ENCODE results near the gene HMGXB3.
"Not testable (repeated sequence)": the region's sequence is repeated elsewhere in the genome, so short reads cannot be mapped to it uniquely, and the experiment has no call there.

Gene HMGXB3

DNA sequence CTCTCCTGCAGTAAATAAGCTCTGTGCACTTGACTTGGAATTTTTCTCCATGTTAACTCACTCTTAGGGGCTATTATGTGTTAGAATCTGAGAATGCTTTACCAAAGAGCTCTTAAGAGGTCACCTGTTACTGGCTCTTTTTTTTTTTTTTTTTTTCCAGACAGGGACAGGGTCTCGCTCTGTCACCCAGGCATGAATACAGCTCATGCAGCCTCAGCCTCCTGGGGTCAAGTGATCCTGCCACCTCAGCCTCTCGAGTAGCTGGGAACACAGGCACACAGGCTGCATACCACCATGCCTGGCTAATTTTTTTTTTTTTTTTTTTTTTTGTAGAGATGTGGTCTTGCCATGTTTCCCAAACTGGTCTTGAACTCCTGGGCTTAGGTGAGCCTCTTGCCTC is 22.1 kb downstream of the HMGXB3 start:
- no peak for DNase-seq

DNA sequence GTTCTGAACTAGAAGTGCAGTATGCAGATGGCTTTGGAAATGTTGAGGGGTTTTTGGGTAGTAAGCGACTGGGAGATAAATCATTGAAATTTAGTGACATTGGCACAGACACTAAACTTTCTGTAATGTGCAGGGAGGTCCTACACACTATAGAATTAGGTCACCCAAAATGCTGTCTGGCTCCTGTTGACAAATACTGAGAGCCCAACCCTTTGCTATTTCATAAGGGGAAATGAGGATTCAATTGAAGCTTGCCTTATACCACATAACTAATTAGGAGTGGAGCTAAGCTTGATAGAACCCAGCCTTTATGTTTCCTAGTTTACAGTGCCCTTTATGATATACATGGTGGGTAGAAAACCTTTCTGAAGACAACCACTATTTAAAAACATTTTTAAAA is 22.6 kb downstream of the HMGXB3 start:
- no peak for DNase-seq

DNA sequence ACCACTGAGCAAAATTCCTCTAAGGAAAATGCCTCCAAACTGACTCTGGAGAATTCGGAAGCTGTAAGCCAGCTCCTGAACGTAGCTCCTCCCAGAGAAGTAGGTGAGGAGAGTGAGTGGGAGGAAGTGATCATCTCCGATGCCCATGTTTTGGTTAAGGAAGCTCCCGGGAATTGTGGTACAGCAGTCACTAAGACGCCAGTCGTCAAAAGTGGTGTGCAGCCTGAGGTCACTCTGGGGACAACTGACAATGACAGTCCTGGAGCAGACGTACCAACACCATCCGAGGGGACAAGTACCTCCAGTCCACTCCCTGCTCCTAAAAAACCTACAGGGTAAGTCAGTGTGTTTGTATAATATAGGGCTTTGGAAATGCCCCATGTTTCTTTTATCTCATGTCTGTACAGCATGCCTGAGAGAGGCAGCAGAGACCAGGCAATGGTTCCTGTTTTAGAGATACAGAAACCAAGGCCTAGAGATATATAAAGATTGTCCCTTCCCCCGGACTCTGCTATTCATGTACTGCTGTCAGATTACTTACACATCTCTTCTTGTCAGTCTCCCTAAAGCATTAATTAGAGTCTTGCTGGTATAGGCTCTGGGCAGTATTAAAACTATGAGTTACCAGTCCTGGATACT is 23.9 kb downstream of the HMGXB3 start:
- DNase-seq, result no peak

DNA sequence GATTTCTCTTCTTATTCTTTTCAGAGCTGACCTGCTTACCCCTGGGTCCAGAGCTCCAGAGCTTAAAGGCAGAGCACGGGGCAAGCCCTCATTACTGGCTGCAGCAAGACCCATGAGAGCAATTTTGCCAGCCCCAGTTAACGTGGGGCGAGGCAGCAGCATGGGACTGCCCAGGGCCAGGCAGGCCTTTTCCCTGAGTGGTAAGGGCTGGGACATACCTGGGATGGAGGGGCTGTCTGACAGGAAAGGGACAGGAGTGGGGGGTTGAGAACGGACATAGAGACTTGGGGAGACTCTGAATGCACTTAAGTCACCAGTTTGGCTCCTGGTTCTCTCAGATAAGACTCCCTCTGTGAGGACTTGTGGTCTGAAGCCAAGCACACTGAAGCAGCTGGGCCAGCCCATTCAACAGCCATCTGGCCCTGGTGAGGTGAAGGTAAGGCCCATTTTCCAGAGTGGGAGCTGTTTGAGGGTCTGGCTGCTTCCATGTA is 26.2 kb downstream of the HMGXB3 start:
- no peak for DNase-seq

DNA sequence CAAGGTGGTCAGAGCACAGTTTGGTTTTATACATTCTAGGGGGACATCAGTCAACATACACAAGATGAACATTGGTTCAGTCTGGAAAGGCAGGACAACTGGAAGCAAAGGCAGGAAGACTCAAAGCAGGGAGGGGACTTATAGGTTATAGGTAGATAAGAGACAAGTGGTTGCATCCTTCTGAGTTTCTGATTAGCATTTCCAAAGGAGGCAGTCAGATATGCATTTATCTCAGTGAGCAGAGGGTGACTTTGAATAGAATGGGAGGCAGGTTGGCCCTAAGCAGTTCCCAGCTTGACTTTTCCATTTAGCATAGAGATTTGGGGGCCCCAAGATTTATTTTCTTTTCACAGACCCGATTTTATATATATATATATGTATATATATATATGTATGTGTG is 27.5 kb downstream of the HMGXB3 start:
- not testable (repeated sequence) for DNase-seq

DNA sequence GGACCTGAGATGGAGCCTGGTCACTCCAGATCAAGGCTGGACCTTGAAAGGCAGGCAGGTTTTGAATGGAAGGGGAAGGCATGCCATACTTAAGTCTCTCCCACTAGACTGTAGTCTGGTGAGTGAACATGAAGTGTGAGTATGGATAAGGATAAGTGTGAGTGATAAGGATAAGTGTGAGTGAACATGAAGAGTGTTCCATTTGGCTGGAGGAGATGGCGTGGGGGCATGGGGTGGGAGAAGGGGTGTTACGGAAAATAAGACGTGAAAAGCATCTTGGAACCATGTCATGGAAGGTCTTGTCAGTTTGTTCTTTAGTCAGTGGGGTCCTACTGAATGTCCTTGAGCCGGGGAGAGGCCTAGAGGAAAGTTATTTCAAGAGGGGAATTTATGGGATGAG is 32.8 kb downstream of the HMGXB3 start:
- DNase-seq, result no peak

DNA sequence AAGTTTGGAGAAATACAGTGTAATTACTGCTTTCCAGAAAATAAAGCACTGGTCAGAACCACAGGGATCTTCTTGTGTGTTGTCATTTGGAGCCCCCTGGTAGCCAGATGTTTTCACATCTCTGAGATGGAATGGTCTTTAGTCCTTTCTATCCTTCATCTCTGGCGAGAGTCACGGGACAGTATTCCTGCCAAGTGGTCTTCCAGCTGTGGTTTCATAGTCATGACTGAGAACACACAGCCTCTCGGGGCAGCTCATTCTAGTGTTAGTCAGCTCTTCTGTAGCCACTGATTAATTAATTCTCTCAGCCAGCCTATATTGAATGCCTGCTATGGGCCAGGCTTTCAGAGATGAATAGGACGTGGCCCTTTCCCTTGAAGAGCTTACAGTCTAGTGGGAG is 34.1 kb downstream of the HMGXB3 start:
- no peak for DNase-seq

DNA sequence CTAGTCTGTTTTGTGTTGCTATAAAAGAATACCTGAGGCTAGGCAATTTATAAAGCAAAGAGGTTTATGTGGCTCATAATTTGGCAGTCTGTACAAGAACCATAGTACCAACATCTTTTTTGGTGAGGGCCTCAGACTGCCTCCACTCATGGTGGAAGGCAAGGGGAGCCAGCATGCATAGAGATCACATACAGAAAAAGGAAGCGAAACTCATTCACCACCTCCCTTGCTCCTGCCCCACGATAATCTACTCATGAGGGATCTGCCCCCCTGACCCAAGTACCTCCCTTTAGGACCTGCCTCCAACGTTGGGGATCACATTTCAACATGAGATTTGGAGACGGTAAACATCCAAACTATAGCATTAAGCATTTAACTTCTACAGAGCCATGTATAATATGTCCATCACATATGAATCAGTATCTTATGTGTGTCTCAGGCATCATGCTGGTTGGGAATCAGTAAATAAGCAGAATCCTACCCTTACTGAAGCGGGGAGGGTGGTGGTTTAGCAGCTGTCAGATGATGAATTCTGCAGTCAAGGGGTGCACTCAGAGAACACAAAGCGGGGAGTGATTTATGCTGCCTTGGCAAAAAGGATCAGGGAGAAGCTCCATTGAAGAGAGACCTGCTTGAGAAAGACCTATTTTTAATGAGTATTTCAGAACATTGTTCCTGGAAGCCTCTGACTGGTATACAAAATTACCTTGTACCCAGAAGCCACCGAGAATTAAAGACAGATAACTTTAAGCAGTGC is 34.8 kb downstream of the HMGXB3 start:
- DNase-seq, result no peak

DNA sequence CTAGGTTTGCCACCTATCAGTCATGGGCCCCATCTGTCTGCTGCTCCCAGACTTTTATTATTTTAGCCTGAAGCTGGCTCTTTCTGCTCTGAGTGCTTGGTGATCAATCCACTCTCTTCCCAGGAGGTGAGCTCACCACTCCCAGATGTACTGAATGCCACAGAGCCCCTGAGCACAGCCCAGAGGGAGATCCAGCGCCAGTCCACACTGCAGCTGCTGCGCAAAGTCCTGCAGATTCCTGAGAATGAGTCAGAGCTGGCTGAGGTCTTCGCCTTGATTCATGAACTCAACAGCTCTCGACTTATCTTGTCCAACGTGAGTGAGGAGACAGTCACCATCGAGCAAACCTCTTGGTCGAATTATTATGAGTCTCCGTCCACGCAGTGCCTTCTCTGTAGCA is 36.0 kb downstream of the HMGXB3 start:
- DNase-seq, result peak; percentile 89

DNA sequence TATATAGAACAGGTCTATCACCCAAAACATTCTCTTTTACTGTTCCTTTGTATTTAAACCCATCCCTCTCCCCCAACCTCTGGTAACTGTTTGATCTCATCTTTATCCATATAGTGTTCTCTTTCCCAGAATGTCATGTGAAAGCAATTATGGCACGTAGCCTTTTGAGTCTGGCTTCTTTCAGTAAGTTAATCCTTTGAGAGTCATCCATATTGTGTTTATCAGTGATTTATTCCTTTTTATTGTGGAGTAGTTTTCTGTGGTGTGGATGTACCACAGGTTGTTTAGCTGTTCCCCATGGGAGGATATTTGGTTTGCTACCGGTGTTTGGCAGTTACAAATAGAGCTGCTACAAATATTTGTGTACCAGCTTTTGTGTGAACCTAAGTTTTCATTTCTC is 38.0 kb downstream of the HMGXB3 start:
- DNase-seq, result no peak

DNA sequence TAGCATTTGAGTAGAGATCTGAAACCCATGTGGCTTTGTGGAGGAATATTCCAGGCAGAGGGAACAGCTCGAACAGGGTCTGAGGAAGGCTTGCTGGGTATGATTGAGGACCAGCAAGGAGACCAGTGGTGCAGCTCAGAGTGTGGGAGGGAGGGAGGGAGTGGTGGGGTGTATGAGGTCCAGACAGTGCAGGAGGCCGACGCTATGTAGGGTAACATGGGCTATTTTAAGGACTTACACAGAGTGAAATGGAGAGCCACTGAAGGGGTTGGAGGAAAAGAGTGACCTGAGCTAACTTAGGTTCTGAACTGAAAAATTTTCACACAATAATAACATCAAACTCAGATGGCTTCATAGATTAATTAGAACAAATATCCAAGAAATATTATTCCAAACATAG is 41.9 kb downstream of the HMGXB3 start:
- no peak for DNase-seq

DNA sequence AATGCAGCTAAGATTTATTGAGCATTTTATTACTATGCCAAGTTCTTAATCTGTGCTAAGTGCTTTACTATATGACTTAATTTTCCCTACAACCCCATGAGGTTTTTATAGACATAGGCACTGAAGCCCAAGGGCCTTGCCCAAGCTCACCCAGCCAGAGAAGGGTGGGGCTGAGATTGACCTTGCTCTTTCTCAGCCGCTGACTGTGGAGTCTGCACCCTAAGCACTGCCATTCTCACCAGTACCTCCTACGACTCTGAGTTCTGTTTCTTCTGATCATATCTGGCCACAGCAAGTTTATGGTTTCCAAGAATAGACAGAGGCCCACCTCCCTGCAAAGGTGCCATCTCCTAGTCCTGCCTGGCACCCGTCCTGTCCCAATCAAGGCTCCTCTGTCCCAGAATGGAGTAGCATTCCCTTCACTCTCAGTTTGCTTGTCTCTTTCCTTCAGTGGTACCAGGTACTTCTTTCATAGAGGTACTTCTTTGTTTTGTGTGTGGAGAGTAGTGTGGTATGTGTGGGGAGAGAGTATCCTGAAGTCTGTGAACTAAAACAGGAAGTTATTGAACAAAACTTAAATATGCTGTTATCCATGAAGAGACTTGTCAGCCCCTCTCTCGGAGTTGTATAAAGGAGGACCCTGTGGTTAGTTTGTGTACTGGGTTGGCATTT is 43.3 kb downstream of the HMGXB3 start:
- DNase-seq, result no peak

DNA sequence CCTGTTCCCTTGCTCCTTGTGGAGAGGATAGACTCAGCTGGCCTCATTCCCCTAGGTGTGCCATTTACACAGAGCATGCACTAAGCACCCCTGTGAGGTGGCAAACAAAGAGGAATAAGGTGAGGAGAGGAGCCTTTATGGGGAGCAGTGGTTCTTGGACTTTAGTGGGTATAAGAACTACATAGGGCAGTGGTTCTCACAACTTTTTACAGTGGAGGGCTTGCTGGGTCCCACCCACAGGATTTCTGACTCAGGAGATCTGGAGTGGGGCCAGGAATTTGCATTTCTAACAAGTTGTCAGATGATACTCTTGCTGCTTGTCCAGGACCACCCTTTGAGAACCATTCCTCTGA is 43.8 kb downstream of the HMGXB3 start:
- DNase-seq, result no peak

DNA sequence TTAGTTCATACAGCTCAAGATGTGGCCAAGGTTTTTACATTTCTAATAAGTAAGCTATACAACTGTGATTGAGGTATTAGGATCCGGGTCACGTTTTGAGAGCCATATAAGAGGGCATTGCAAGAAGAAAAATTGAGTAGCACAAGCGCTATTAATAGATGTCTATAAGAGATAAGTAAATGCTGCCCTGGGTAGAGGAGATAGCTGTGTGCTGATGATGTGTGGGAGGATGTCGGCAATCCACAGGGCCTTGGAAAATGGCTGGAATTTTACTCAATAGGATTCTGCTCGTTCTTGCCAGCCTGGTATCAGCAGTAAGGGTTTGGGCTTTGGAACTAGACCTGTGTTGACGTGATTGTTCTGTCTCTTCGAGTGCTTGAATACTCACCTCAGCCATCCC is 44.2 kb downstream of the HMGXB3 start:
- DNase-seq, result no peak

DNA sequence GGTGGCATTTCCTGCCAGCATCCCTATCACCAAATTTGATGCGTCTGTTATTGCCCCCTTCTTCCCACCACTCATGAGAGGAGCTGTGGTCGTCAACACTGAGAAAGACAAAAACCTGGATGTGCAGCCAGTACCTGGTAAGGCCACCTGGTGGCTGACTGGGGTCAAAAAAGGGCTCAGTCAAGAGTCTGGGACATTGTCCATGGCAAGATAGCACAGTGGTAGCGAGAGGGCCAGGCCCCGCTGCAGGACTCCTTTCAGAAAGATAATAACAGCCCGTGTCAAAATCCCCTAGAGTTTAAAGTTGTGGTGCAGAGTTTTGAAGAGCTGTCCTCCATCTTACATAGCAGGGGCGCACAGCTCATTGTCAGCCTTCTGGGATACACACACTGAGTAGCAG is 45.0 kb downstream of the HMGXB3 start:
- DNase-seq, result no peak

DNA sequence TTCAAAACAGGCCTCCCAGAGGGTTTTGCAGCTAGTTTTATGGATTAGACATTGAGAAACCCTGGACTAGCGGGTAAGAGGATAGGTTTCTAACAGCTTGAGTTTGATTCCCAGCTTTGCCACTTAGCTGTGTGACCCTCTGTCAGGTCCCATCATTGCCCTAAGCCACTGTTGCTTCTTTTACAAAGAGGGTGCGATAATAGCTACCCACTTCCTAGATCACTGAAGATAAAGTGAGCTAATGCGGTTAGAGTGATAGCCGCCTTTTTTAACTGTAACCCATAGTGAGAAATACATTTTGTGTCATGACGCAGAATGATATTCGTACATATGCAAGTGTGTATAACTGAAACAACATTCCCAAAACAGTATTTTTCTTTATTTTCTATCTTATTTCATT is 45.5 kb downstream of the HMGXB3 start:
- DNase-seq, result no peak

DNA sequence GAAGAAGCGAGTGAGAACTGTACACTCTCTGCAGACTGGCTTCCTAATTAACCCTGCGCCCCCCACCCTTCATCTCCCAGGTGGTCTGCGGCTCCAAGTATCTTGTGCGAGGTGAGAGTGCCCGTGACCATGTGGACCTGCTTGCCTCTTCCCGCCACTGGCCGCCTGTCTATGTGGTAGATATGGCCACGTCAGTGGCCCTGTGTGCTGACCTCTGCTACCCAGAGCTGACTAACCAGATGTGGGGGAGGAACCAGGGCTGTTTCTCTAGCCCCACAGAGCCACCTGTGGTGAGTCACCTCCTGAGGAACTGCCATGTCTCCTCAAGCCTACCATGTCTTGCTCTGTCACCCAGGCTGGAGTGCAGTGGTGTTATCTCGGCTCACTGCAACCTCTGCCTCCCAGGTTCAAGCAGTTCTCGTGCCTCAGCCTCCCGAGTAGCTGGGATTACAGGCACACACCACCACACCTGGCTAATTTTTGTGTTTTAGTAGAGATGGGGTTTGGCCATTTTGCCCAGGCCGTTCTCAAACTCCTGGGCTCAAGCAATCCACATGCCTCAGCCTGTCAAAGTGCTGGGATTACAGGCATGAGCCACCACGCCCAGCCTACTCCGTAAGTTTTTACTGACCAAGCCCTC is 49.8 kb downstream of the HMGXB3 start:
- not testable (repeated sequence) for DNase-seq

DNA sequence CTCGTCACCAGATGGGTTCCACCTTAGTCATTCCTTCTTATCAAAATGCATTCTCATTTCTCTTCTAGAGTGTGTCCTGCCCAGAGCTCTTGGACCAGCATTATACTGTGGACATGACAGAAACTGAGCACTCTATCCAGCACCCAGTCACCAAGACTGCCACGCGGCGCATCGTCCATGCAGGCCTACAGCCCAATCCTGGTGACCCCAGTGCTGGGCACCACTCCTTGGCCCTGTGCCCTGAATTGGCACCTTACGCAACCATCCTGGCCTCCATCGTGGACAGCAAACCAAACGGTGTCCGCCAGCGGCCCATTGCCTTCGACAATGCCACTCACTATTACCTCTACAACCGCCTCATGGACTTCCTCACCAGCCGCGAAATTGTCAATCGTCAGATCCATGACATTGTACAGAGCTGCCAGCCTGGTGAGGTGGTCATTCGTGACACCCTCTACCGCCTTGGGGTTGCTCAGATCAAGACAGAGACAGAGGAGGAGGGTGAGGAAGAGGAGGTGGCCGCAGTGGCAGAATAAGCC is 51.2 kb downstream of the HMGXB3 start:
- no peak for DNase-seq

DNA sequence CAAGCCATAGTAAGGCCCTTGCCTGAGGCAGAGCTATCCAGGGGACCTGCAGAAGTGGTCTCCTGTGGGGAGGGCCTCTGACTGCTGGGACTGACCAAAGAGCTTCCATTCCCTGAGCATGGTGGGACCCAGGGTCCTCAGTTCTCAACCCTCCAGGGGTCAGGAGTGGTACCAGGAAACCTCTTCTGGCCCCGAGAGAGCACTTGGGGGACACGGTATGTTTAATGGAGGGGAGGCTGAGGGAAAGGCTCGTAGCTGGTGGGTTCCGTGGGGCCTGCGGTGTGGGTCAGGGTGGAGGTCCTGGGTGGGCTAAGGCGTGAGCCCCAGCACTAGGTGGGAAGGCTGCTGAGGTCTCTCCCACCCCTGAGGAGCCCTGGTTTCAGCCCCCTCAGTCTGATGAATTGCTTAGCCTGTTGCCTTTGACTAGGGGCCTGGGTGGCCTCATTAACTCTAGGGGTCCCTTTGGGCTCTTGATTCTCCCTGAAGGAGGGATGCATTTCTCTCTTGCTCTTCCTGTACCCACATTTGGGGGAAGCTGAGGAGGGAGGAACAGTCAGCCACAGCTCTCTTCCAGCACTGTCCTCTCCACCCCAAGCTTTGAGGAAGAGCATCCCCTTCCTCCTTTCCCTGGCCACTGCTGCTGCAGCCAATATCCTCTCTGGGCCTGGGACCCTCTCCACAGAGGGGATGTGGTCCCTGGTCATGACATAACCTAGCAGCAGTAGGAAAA is 51.9 kb downstream of the HMGXB3 start:
- DNase-seq, result no peak

DNA sequence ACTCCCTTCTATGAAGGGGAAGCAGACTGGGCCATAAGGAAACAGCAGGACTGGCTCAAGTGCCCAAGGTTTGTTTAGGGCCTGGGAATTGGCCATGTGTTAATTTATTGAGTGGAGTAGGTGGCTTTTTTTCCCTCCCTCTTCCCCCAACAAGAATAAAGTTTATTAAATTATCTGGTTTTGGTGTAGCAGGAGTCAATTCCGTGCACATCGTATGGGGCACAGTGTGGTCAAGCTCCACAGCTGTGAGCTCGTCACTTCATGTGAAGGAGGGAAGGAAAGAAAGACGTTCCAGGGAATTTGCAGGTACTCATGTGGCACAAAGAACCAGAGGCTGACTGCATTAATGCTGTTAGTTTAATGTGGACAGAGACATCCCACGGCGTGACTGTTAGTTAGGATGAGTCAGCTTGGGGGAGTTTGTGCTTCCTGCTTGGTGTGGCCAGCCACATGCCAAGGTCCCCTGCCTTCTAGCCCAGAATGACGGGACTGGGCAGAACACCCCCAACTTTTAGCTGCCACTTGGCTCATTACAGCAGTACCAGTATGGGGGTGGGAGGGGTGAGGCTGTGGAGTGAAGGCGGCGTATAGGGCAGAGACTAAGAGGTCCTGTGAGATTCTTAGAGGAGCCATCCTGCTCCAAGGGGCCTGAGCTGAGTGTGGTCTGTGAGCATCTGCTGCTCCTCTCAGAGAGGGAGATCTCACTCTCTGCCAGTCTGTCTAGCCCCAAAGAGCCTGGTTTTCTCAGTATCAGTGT is 52.6 kb downstream of the HMGXB3 start:
- no peak for DNase-seq

DNA sequence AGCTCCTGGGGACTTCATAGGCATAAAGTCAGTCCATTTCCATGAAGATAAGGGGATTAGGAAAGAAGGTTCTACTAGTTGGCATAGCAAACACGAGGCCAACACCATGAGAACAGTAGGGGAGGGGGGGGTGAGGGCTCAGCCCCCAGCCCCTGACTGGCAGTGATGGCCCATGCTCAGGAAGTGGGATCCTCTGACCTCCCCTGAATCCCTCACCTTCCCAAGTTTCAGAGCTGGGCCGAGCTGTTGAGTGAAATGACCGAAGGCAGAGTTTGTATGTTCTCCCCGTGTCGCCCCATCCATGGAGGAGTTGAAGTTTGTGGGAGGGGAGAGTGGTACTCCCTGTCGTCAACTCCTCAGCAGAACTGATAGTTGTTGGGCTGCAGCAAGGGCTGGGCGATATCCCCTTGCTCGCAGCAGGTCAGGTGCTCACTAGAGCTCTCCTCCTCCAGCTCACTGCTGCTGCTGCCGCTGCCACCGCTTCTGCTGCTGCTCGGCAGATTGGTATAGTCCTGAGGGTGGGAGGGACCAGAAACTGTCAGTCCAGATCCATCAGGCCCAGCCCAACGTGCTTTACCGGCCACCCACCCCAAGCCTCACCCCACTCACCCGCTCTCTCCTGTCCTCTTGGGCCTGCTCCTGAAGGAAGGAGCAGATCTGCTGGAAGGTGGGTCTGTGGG is 53.3 kb downstream of the HMGXB3 start:
- no peak for DNase-seq

Measured in T1000 (cell line).